ENCODE data around the gene SLC7A4.
"Not testable (repeated sequence)": the region's sequence is repeated elsewhere in the genome, so short reads cannot be mapped to it uniquely, and the experiment has no call there.

DNA sequence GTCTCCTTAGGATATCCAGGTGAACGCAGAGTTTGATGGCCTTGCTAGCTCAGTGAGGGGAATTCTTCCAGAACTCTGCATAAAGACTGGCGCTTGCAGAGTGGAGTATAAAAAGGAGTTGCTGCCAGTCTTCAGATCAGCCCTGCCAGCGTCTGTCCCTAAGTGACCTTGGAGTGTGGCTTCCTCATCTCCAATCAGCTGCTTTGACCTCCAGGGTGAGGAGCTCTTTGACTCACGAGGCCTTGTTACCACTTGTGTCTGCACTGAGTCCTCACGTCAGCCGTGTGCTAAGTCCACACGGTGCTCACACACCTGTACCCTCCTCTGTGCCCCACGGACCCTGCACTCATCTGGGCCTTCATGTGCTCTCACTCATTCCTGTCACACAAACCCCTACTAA, 28.0 kb upstream of the SLC7A4 start:
- TF ChIP-seq, protein P1, sequence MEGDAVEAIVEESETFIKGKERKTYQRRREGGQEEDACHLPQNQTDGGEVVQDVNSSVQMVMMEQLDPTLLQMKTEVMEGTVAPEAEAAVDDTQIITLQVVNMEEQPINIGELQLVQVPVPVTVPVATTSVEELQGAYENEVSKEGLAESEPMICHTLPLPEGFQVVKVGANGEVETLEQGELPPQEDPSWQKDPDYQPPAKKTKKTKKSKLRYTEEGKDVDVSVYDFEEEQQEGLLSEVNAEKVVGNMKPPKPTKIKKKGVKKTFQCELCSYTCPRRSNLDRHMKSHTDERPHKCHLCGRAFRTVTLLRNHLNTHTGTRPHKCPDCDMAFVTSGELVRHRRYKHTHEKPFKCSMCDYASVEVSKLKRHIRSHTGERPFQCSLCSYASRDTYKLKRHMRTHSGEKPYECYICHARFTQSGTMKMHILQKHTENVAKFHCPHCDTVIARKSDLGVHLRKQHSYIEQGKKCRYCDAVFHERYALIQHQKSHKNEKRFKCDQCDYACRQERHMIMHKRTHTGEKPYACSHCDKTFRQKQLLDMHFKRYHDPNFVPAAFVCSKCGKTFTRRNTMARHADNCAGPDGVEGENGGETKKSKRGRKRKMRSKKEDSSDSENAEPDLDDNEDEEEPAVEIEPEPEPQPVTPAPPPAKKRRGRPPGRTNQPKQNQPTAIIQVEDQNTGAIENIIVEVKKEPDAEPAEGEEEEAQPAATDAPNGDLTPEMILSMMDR (IDR thresholded peaks at IDR 0.05), result not testable (repeated sequence)
- not testable (repeated sequence) for TF ChIP-seq POLR2A, EP300 (IDR thresholded peaks at IDR 0.05)

All from ovary (tissue), 3 donors.